ENCODE data around the gene TOMM34.

DNA sequence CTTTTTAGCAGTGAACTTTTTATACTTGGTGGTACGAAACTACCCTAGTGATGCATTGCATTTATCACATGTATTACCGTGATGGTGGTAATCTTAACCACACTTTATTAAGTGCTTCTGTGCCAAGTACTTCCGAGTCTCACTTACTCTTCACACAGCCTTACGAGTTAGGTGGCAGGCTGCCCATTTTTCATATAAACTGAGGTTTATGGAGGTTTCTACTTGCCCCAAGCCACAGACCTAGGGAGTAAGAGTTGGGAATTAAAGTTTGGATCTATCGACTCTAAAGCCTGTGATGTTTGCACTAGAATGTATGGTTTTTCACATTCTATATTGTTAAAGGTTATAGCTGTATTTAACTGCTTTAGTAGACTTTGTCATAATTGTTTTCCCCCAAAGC is 55.8 kb downstream of the TOMM34 start:
- no peak for TF ChIP-seq EZH2 (optimal IDR thresholded peaks at IDR 0.05; ENCODE audit: low read depth, low read length)
- TF ChIP-seq, protein P1, sequence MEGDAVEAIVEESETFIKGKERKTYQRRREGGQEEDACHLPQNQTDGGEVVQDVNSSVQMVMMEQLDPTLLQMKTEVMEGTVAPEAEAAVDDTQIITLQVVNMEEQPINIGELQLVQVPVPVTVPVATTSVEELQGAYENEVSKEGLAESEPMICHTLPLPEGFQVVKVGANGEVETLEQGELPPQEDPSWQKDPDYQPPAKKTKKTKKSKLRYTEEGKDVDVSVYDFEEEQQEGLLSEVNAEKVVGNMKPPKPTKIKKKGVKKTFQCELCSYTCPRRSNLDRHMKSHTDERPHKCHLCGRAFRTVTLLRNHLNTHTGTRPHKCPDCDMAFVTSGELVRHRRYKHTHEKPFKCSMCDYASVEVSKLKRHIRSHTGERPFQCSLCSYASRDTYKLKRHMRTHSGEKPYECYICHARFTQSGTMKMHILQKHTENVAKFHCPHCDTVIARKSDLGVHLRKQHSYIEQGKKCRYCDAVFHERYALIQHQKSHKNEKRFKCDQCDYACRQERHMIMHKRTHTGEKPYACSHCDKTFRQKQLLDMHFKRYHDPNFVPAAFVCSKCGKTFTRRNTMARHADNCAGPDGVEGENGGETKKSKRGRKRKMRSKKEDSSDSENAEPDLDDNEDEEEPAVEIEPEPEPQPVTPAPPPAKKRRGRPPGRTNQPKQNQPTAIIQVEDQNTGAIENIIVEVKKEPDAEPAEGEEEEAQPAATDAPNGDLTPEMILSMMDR (IDR thresholded peaks at IDR 0.05; ENCODE audit: low read length): no peak
- TF ChIP-seq EZH2phosphoT487 (IDR thresholded peaks at IDR 0.05; ENCODE audit: low read length): no peak
